Lower leg skin (tissue), 4 donors: ENCODE measurements around the gene PHLPP1. TPM values are rescaled to one million over a fixed set of nuclear protein-coding genes. Genes with fewer than 3 reads are reported as not detected.

Experiments used
- DNase-seq, 2 donors: peaks; one replicate each; pipeline ENCODE4 v3.0.0-alpha.2; 2019; ENCODE audit warnings: low spot score in 2 of 2
- H3K4me3 ChIP-seq: fragments of 200-600 bp; sonication (generic); 2 replicates; pipeline ENCODE4 v1.5.1; 2017; ENCODE audit warnings: mild to moderate bottlenecking, low read depth; ENCODE audit not compliant: poor library complexity, severe bottlenecking
- POLR2A ChIP-seq, 2 donors: fragments of 450-650 bp; IDR thresholded peaks; one replicate each; pipeline ENCODE4 v1.6.1; 2016 to 2017; ENCODE audit warnings: antibody characterized with exemption in 2 of 2, mild to moderate bottlenecking in 1 of 2, moderate library complexity in 1 of 2
- whole genome bisulfite sequencing, 2 donors: methylation state at CpG; one replicate each; pipeline ENCODE4 v1.1.5; 2018; 5-methylcytosine and 5-hydroxymethylcytosine counted together
- intact Hi-C: fragments of 100-400 bp; cut with DNase I; formaldehyde crosslinking; loops from one replicate; pipeline ENCODE4 v1.15.0; 2023; ENCODE audit warnings: low total_unique reads
- total RNA-seq, 4 donors: library from RNA; depleted of rRNA; stranded (reverse); fragments of >200 nt; gene quantifications; one replicate each; pipeline ENCODE4 v1.1.0, GENCODE V29; 2016
- TF ChIP-seq, protein P1 (sequence below), 3 donors: fragments of 450-650 bp; IDR thresholded peaks; one replicate each; pipeline ENCODE4 v1.5.1; 2016; ENCODE audit warnings: antibody characterized with exemption in 3 of 3, mild to moderate bottlenecking in 3 of 3, moderate library complexity in 2 of 3

Gene PHLPP1
- total RNA-seq, 4 donors from 2014 or later = 27.3 to 38.5 (median 33.1) TPM

DNA sequence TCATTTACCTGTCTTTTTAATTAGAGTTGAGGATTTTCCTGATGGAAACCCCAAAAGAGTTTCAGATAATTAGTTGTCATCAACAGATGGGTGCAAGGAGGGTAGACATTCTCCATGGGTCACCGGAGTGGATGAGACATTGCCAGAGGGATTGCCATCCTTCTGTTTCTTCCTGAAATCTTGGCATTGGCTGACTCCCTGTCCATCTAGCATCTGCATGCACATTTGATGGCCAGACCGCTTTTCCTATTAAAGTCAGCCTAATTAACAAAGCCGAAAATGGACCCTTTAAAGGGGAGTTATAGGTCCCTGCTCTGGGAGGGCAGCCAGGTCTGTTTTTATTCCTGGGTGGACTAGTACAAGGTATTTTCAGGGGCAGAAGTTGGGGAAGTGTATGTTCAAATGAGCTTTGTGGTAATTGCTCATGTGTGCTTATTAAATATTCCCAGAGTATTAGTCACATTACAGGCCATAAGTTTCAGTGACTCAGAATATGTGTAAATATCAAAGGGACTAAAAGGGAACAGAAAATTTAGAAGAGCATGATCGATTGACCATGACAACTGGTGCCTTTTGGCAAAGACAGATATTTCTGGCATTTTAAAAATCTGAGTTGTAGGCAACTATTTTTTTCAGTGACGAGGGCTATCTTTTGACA, 209.8 kb downstream of the PHLPP1 start:
- TF ChIP-seq, protein P1, sequence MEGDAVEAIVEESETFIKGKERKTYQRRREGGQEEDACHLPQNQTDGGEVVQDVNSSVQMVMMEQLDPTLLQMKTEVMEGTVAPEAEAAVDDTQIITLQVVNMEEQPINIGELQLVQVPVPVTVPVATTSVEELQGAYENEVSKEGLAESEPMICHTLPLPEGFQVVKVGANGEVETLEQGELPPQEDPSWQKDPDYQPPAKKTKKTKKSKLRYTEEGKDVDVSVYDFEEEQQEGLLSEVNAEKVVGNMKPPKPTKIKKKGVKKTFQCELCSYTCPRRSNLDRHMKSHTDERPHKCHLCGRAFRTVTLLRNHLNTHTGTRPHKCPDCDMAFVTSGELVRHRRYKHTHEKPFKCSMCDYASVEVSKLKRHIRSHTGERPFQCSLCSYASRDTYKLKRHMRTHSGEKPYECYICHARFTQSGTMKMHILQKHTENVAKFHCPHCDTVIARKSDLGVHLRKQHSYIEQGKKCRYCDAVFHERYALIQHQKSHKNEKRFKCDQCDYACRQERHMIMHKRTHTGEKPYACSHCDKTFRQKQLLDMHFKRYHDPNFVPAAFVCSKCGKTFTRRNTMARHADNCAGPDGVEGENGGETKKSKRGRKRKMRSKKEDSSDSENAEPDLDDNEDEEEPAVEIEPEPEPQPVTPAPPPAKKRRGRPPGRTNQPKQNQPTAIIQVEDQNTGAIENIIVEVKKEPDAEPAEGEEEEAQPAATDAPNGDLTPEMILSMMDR (IDR thresholded peaks at IDR 0.05) = no peak
- no peak for TF ChIP-seq POLR2A (IDR thresholded peaks at IDR 0.05)
- 93% methylated on average over 5 of the region's 5 CpGs for WGBS, 2 donors
- intact Hi-C loops = no loop called here
- no peak overlapping the region for H3K4me3 ChIP-seq
- no peak for DNase-seq

DNA sequence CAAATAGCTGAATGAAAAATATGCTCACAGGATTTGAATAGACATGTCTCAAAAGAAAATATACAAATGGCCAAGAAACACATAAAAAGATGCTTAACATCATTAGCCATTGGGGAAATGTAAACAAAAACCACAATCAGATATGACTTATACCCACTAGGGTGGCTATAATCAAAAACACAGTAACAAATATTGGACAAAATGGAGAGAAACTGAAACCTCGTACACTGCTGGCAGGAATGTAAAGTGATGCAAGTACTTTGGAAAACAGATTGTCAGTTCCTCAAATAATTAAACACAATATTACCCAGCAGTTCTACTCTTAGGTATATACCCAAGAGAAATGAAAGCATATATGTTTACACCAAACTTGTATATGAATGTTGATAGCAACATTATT, 213.0 kb downstream of the PHLPP1 start:
- no peak for DNase-seq
- intact Hi-C loops = no loop called here
- WGBS, 2 donors = 66 to 77% methylated on average over 1 of the region's 1 CpG

DNA sequence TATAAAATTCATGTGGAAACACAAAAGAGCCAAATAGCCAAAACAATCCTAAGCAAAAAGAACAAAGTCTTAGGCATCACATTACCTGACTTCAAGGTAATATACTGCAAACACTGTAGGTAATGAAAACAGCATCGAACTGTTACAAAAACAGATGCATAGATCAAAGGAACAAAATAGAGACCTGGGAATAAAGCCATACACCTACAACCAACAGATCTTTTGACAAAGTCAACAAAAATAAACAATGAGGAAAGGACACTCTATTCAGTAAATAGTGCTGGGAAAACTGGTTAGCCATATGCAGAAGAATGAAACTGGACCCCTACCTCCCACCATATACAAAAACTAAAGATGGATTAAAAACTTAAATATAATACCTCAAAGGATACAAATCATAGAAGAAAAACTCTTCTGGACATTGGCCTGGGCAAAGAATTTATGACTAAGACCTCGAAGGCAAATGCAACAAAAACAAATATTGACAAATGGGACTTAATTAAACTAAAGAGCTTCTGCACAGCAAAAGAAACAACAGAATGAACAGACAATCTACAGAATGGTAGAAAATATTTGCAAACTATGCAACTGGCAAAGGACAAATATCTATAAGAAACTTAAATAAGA, 218.0 kb downstream of the PHLPP1 start:
- intact Hi-C loops = no loop called here
- TF ChIP-seq POLR2A (IDR thresholded peaks at IDR 0.05) = no peak
- TF ChIP-seq, protein P1 (IDR thresholded peaks at IDR 0.05) = no peak
- DNase-seq = no peak
- no peak overlapping the region for H3K4me3 ChIP-seq
- WGBS, 2 donors = 91 to 95% methylated on average over 2 of the region's 2 CpGs

More for the DNA sequence above, 213.0 kb downstream of the PHLPP1 start:
- H3K4me3 ChIP-seq = no peak overlapping the region
- TF ChIP-seq, protein P1 (IDR thresholded peaks at IDR 0.05) = no peak
- no peak for TF ChIP-seq POLR2A (IDR thresholded peaks at IDR 0.05)

DNA sequence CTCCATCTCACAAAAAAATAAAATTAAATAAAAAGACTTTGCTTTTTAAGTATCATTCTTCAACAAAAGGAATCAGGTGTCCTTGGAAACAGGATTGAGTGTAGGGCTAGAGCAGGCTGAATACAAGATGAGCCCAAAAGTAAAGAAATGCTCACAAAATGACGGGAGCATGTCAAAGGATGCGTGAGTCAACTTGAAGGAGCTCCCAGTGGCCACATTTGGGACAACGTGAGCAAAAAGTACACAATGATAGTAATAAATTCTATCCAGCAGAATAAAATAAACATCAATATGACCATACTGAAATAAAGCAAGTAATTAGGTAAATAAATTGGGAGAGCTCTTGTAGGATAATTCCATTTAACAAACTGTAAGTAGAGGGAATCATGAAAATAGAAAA, 220.7 kb downstream of the PHLPP1 start:
- no peak for DNase-seq
- intact Hi-C loops = no loop called here
- 85 to 87% methylated on average over 3 of the region's 3 CpGs for WGBS, 2 donors
- TF ChIP-seq POLR2A (IDR thresholded peaks at IDR 0.05) = no peak
- TF ChIP-seq, protein P1 (IDR thresholded peaks at IDR 0.05) = no peak
- H3K4me3 ChIP-seq = no peak overlapping the region

DNA sequence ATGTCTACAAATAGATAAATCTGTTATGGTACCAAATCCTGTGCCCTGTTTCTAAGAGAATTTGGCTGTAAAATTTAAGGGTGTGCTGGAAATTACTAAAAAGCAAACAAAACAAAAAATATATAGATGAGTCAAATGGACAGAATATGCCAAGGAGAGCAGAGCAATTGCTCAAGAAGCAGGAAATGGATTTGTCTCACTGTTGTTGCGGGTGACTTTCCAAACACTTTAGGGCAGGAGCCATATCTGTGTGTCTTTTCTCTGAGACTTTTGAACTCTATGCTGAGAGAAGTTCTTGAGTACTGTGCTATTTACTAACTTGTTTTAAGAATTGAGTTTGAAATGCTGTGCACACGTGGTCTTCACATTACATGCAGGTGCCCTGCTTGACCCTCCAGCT, 221.7 kb downstream of the PHLPP1 start:
- no peak for TF ChIP-seq POLR2A (IDR thresholded peaks at IDR 0.05)
- TF ChIP-seq, protein P1 (IDR thresholded peaks at IDR 0.05) = no peak
- DNase-seq = no peak
- no peak overlapping the region for H3K4me3 ChIP-seq
- WGBS, 2 donors = 71 to 83% methylated on average over 2 of the region's 2 CpGs
- intact Hi-C loops = no loop called here
